Muscle of back (tissue), 13 donors: ENCODE data around the gene FBXO27. TPM values are rescaled to one million over a fixed set of nuclear protein-coding genes. Genes with fewer than 3 reads are reported as not detected.
"Not testable (repeated sequence)": the region's sequence is repeated elsewhere in the genome, so short reads cannot be mapped to it uniquely, and the experiment has no call there.

Experiments
- DNase-seq, 3 donors: peaks; one replicate each; pipeline versions ENCODE4 v3.0.0 to v3.0.0-alpha.2; 2013
- long read RNA-seq, 9 donors: transcript quantifications; one replicate each; lab custom pipeline, GENCODE V29; 2026
- polyA plus RNA-seq, 10 donors: library from polyadenylated mRNA; unstranded; fragments of 120-200 nt; gene quantifications; one replicate each; pipeline ENCODE4 v1.2.1, GENCODE V29; 2013; ENCODE audit not compliant: insufficient read length in 10 of 10

Gene FBXO27
- polyA plus RNA-seq: 1 to 10 TPM; 1.3 to 4.7 (median 2.3) TPM
- long read RNA-seq, donor 1: 0 reads
- long read RNA-seq, donor 2: 0 reads
- long read RNA-seq, donor 3: 0 reads
- long read RNA-seq, donor 4: 0 reads
- long read RNA-seq, donor 5: 0 reads
- long read RNA-seq, donor 6: 0 reads
- long read RNA-seq, donor 7: 0 reads
- long read RNA-seq, donor 8: 0 reads
- long read RNA-seq, donor 9: 0 reads

- no peak for DNase-seq
Observed at GRCh38 chr19:39032063-39032918, at the start of gene FBXO27. TSS of gene FBXO27 (minus strand) at chr19:39032549. CDS start at chr19:39032227, 322 bp downstream.

- no peak for DNase-seq
Observed at GRCh38 chr19:39080431-39080830, 48.1 kb upstream of the FBXO27 start.

- DNase-seq: peak in 1 of 3 donors; percentile 81
Observed at GRCh38 chr19:39078436-39079200, 46.3 kb upstream of the FBXO27 start.

GRCh38 chr19:39077323-39077722 is 45.0 kb upstream of the FBXO27 start:
- no peak for DNase-seq

- DNase-seq: no peak
Observed at GRCh38 chr19:39074942-39075341, 42.6 kb upstream of the FBXO27 start.

GRCh38 chr19:39074205-39074692 is 41.9 kb upstream of the FBXO27 start:
- DNase-seq: no peak

GRCh38 chr19:39070888-39071287 is 38.5 kb upstream of the FBXO27 start:
- DNase-seq: no peak

- not testable (repeated sequence) for DNase-seq
Observed at GRCh38 chr19:39068259-39068658, 35.9 kb upstream of the FBXO27 start.

GRCh38 chr19:39067104-39067503 is 34.8 kb upstream of the FBXO27 start:
- no peak for DNase-seq

- DNase-seq: no peak
Observed at GRCh38 chr19:39065928-39066327, 33.6 kb upstream of the FBXO27 start.

- DNase-seq: no peak
Observed at GRCh38 chr19:39064405-39064804, 32.1 kb upstream of the FBXO27 start.

- no peak for DNase-seq
Observed at GRCh38 chr19:39060171-39060570, 27.8 kb upstream of the FBXO27 start.

GRCh38 chr19:39059302-39059701 is 27.0 kb upstream of the FBXO27 start:
- no peak for DNase-seq

GRCh38 chr19:39057615-39058014 is 25.3 kb upstream of the FBXO27 start:
- no peak for DNase-seq

GRCh38 chr19:39054091-39054470 is 21.7 kb upstream of the FBXO27 start:
- DNase-seq: no peak

GRCh38 chr19:39053276-39054090 is 21.1 kb upstream of the FBXO27 start:
- no peak for DNase-seq

GRCh38 chr19:39052846-39053245 is 20.5 kb upstream of the FBXO27 start:
- no peak for DNase-seq

- DNase-seq: peak in 2 of 3 donors; percentile 11 to 43
Observed at GRCh38 chr19:39052243-39052746, 19.9 kb upstream of the FBXO27 start.

GRCh38 chr19:39047073-39047472 is 14.7 kb upstream of the FBXO27 start:
- DNase-seq: no peak

- DNase-seq: no peak
Observed at GRCh38 chr19:39046037-39046821, 13.9 kb upstream of the FBXO27 start.
